DMS 273 (cell line): ENCODE measurements around the gene WAS.
"Not testable (repeated sequence)": the region's sequence is repeated elsewhere in the genome, so short reads cannot be mapped to it uniquely, and the experiment has no call there.

Experiments
- DNase-seq: peaks from one replicate; lab custom pipeline; 2025; ENCODE audit not compliant: unreplicated experiment; lab: John Stamatoyannopoulos, UW

WAS gene

GRCh38 chrX:48683411-48683982, at the start of gene WAS:
Gene WAS, plus strand, starts transcription at chrX:48683799. Its CDS starts 55 bp downstream, at chrX:48683854.
- no peak for DNase-seq

GRCh38 chrX:48636301-48636700, 47.3 kb upstream of the WAS start:
- DNase-seq = no peak

- no peak for DNase-seq
These were observed 46.8 kb upstream of the WAS start for GRCh38 chrX:48636776-48637175.

- DNase-seq = no peak
These were observed 37.9 kb upstream of the WAS start for GRCh38 chrX:48645669-48646068.

- peak; percentile 94 for DNase-seq
These were observed 35.3 kb upstream of the WAS start for GRCh38 chrX:48648336-48648751.

GRCh38 chrX:48649102-48649501, 34.5 kb upstream of the WAS start:
- DNase-seq = no peak

GRCh38 chrX:48652055-48652579, 31.5 kb upstream of the WAS start:
- DNase-seq = not testable (repeated sequence)

- not testable (repeated sequence) for DNase-seq
These were observed 28.9 kb upstream of the WAS start for GRCh38 chrX:48654746-48655145.

GRCh38 chrX:48659686-48660085, 23.9 kb upstream of the WAS start:
- DNase-seq = not testable (repeated sequence)

- DNase-seq = no peak
These were observed 20.4 kb upstream of the WAS start for GRCh38 chrX:48663241-48663640.

GRCh38 chrX:48664156-48664555, 19.4 kb upstream of the WAS start:
- no peak for DNase-seq

- DNase-seq = no peak
These were observed 17.6 kb upstream of the WAS start for GRCh38 chrX:48665991-48666390.

- no peak for DNase-seq
These were observed 16.9 kb upstream of the WAS start for GRCh38 chrX:48666649-48667048.

- no peak for DNase-seq
These were observed 16.1 kb upstream of the WAS start for GRCh38 chrX:48667509-48667908.

GRCh38 chrX:48668187-48668586, 15.4 kb upstream of the WAS start:
- DNase-seq = not testable (repeated sequence)

- DNase-seq = peak; percentile 94
These were observed 7.3 kb upstream of the WAS start for GRCh38 chrX:48676106-48676892.

GRCh38 chrX:48676893-48677270, 6.7 kb upstream of the WAS start:
- peak; percentile 60 for DNase-seq

GRCh38 chrX:48677516-48677915, 6.1 kb upstream of the WAS start:
- DNase-seq = no peak

GRCh38 chrX:48680467-48680866, 3.1 kb upstream of the WAS start:
- peak; percentile 56 for DNase-seq

- DNase-seq = not testable (repeated sequence)
These were observed 2.7 kb upstream of the WAS start for GRCh38 chrX:48680925-48681324.

GRCh38 chrX:48681539-48682183, 1.9 kb upstream of the WAS start:
- no peak for DNase-seq

GRCh38 chrX:48682795-48683194, 804 bp upstream of the WAS start:
- not testable (repeated sequence) for DNase-seq
